GM18499 (cell line): ENCODE results near the gene ATN1.

Experiments
- ATAC-seq: cut with Tn5 transposase; IDR thresholded peaks from one replicate; pipeline ENCODE4 v1.9.1; 2021; ENCODE audit warnings: moderate number of reproducible peaks; ENCODE audit not compliant: insufficient read depth, unreplicated experiment

The ATN1 gene

GRCh38 chr12:6925239-6925539, 2.6 kb upstream of the ATN1 start:
- ATAC-seq, result no peak

- no peak for ATAC-seq
Measured at GRCh38 chr12:6925540-6926279, 2.0 kb upstream of the ATN1 start.

GRCh38 chr12:6928022-6928702, 403 bp downstream of the ATN1 start:
- no peak for ATAC-seq

GRCh38 chr12:6928703-6929407, 1.1 kb downstream of the ATN1 start:
- no peak for ATAC-seq

- no peak for ATAC-seq
Measured at GRCh38 chr12:6929466-6930452, 2.0 kb downstream of the ATN1 start.

GRCh38 chr12:6932766-6933165, 5.0 kb downstream of the ATN1 start:
- no peak for ATAC-seq

- ATAC-seq, result no peak
Measured at GRCh38 chr12:6934110-6934509, 6.4 kb downstream of the ATN1 start.

GRCh38 chr12:6935371-6936193, 7.8 kb downstream of the ATN1 start:
- no peak for ATAC-seq

- ATAC-seq, result no peak
Measured at GRCh38 chr12:6936194-6936635, 8.5 kb downstream of the ATN1 start.

- ATAC-seq, result no peak
Measured at GRCh38 chr12:6936636-6937480, 9.1 kb downstream of the ATN1 start.

- ATAC-seq, result peak; percentile 66
Measured at GRCh38 chr12:6937481-6938352, 10.0 kb downstream of the ATN1 start.

- no peak for ATAC-seq
Measured at GRCh38 chr12:6938353-6939190, 10.8 kb downstream of the ATN1 start.

GRCh38 chr12:6939191-6939540, 11.4 kb downstream of the ATN1 start:
- ATAC-seq, result no peak

GRCh38 chr12:6941267-6941666, 13.5 kb downstream of the ATN1 start:
- ATAC-seq, result no peak

- no peak for ATAC-seq
Measured at GRCh38 chr12:6941782-6942181, 14.0 kb downstream of the ATN1 start.

GRCh38 chr12:6942331-6942665, 14.5 kb downstream of the ATN1 start:
- no peak for ATAC-seq

- ATAC-seq, result no peak
Measured at GRCh38 chr12:6943389-6943721, 15.6 kb downstream of the ATN1 start.
